Mammary epithelial cell (primary cell): Measurements from ENCODE around the gene RBBP9.

Source experiments
- EZH2 ChIP-seq: IDR thresholded peaks from 2 replicates; pipeline ENCODE4 v1.6.1; 2012; ENCODE audit warnings: low read length, inconsistent platforms, borderline replicate concordance
- TF ChIP-seq, protein P1 (sequence below), 2 donors: IDR thresholded peaks in 1 of 2; conservative IDR thresholded peaks in 1 of 2; 2 replicates each; pipeline ENCODE4 v1.5.1; 2011 to 2012; ENCODE audit warnings: inconsistent platforms in 2 of 2, low read length in 2 of 2, mild to moderate bottlenecking in 2 of 2, control low read depth in 1 of 2, low read depth in 1 of 2; ENCODE audit not compliant: insufficient read depth in 1 of 2; ENCODE audit errors: extremely low read depth in 1 of 2

DNA sequence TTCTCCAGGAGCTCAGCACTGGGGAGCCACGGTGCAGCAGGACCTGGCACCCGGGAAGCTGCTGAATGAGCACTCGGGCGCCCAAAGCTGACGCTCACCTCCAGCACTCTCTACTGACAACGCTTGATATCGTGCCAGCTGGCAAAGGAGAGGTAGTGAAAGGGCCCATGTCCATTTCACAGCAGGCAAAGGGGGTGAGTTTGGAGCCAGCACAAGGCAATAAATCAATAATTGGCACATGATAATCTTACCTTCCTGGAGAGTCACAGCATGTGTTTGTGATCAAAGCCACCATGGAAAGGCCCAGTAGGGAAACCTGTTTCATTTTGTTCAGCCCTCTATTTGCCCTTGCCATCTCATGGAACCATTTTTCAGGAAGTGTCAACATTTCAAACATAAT, 46.9 kb upstream of the RBBP9 start:
- TF ChIP-seq, protein P1, sequence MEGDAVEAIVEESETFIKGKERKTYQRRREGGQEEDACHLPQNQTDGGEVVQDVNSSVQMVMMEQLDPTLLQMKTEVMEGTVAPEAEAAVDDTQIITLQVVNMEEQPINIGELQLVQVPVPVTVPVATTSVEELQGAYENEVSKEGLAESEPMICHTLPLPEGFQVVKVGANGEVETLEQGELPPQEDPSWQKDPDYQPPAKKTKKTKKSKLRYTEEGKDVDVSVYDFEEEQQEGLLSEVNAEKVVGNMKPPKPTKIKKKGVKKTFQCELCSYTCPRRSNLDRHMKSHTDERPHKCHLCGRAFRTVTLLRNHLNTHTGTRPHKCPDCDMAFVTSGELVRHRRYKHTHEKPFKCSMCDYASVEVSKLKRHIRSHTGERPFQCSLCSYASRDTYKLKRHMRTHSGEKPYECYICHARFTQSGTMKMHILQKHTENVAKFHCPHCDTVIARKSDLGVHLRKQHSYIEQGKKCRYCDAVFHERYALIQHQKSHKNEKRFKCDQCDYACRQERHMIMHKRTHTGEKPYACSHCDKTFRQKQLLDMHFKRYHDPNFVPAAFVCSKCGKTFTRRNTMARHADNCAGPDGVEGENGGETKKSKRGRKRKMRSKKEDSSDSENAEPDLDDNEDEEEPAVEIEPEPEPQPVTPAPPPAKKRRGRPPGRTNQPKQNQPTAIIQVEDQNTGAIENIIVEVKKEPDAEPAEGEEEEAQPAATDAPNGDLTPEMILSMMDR (conservative IDR thresholded peaks at IDR 0.05 in 1 of 2, IDR thresholded peaks at IDR 0.05 in 1 of 2; ENCODE audit: extremely low read depth in 1 of 2, insufficient read depth in 1 of 2, low read depth in 1 of 2, low read length in 2 of 2) = no peak
- TF ChIP-seq EZH2 = no peak
